Uterus (tissue), 4 donors: ENCODE measurements around the gene CES4A. TPM values are rescaled to one million over a fixed set of nuclear protein-coding genes. Genes with fewer than 3 reads are reported as not detected.

Experiments used
- DNase-seq, 2 donors: peaks; one replicate each; pipeline ENCODE4 v3.0.0-alpha.2; 2019 to 2020
- H3K27ac ChIP-seq, 2 donors: fragments of 200-600 bp; sonication (generic); 1 replicate in 1 of 2; 2 replicates in 1 of 2; pipeline ENCODE4 v1.5.1; 2016 to 2018
- H3K27me3 ChIP-seq, 2 donors: fragments of 200-600 bp; sonication (generic); one replicate each; pipeline ENCODE4 v1.5.1; 2018 to 2019; ENCODE audit warnings: control low read depth in 1 of 2
- H3K36me3 ChIP-seq, 2 donors: fragments of 200-600 bp; sonication (generic); one replicate each; pipeline ENCODE4 v1.5.1; 2019; ENCODE audit warnings: control low read depth in 1 of 2
- H3K4me1 ChIP-seq, 2 donors: fragments of 200-600 bp; sonication (generic); one replicate each; pipeline ENCODE4 v1.5.1; 2018 to 2019; ENCODE audit warnings: control low read depth in 1 of 2
- H3K4me3 ChIP-seq, 2 donors: fragments of 200-600 bp; sonication (generic); 1 replicate in 1 of 2; 2 replicates in 1 of 2; pipeline ENCODE4 v1.5.1; 2018 to 2019; ENCODE audit warnings: mild to moderate bottlenecking in 1 of 2
- H3K9me3 ChIP-seq, 2 donors: fragments of 200-600 bp; sonication (generic); one replicate each; pipeline ENCODE4 v1.5.1; 2019; ENCODE audit warnings: control low read depth in 1 of 2
- CTCF ChIP-seq, 4 experiments: fragments of 200-600 bp in 2 of 4; fragments of 450-650 bp in 2 of 4; sonication (generic) in 2 of 4; IDR thresholded peaks; one replicate each; pipeline ENCODE4 v1.5.1; 2016 to 2019; ENCODE audit warnings: antibody characterized with exemption in 4 of 4, mild to moderate bottlenecking in 2 of 4, moderate library complexity in 1 of 4
- POLR2A ChIP-seq, 2 donors: fragments of 450-650 bp; IDR thresholded peaks; one replicate each; pipeline ENCODE4 v1.6.1; 2016; ENCODE audit warnings: antibody characterized with exemption in 2 of 2, mild to moderate bottlenecking in 1 of 2, moderate library complexity in 1 of 2
- intact Hi-C: fragments of 100-400 bp; cut with DNase I; formaldehyde crosslinking; loops from one replicate; pipeline ENCODE4 v1.15.1; 2023; ENCODE audit warnings: low total_unique reads
- total RNA-seq, 4 donors: library from RNA; depleted of rRNA in 3 of 4; stranded (reverse); fragments of >200 nt in 3 of 4; gene quantifications; one replicate each; pipeline versions ENCODE4 v1.1.0 to v1.2.4, GENCODE V29; 2014 to 2023
- donor health status: DM: yes; HTN: yes; CAD: no.

CES4A gene
- total RNA-seq, 4 donors from 2014 or later = 0.29 to 9.6 (median 5.4) TPM

GRCh38 chr16:66975302-66975893 is 13.0 kb upstream of the CES4A start:
- Histone ChIP-seq H3K4me1 (no peaks in the 10 kb centered on the region), H3K27ac (no peak overlapping the region), H3K36me3 (no peaks in the 10 kb centered on the region), H3K4me3 (no peak overlapping the region), H3K9me3 (no peaks in the 10 kb centered on the region), H3K27me3 (no peaks in the 10 kb centered on the region)
- no peak for DNase-seq
- no peak for TF ChIP-seq CTCF (IDR thresholded peaks at IDR 0.05)
- no peak for TF ChIP-seq POLR2A (IDR thresholded peaks at IDR 0.05)
- intact Hi-C loops = loop anchor here (5.0 kb wide), 1 partner anchor 182 kb away; the partner anchor contains the start of genes FBXL8 and TRADD

DNA sequence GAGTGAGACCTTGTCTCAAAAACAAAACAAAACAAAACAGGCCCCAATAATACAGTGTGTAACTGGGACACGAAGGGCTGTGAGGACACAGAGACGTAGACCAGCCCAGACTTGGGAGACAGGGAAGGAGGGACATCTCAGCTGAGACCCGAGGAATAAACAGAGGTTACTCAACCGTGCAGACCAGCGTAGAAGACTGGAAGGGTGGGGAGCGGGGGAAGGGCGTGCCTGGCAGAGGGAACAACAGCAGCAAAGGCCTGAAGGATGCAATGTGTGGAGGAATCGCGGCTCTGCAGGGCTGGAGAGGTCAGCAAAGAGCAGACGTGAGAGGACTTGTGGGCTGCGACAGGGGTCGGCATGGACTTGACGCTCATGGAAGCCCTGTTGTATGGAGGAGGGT is 11.6 kb upstream of the CES4A start:
- no peaks in the 10 kb centered on the region for H3K9me3 ChIP-seq
- no peaks in the 10 kb centered on the region for H3K4me1 ChIP-seq
- H3K4me3 ChIP-seq = no peak overlapping the region
- TF ChIP-seq POLR2A (IDR thresholded peaks at IDR 0.05) = no peak
- no peak for TF ChIP-seq CTCF (IDR thresholded peaks at IDR 0.05)
- H3K36me3 ChIP-seq = no peaks in the 10 kb centered on the region
- DNase-seq = no peak
- no peaks in the 10 kb centered on the region for H3K27me3 ChIP-seq
- no peak overlapping the region for H3K27ac ChIP-seq
- intact Hi-C loops = loop anchor here (5.0 kb wide), 1 partner anchor 181 kb away; the partner anchor contains the start of genes FBXL8 and TRADD

GRCh38 chr16:66977341-66978113 is 10.9 kb upstream of the CES4A start:
- no peaks in the 10 kb centered on the region for H3K4me1 ChIP-seq
- intact Hi-C loops = loop anchor here (5.0 kb wide), 1 partner anchor 180 kb away; the partner anchor contains the start of genes FBXL8 and TRADD
- peak; percentile 87 to 89 for DNase-seq
- no peak overlapping the region for H3K4me3 ChIP-seq
- no peaks in the 10 kb centered on the region for H3K9me3 ChIP-seq
- TF ChIP-seq CTCF (IDR thresholded peaks at IDR 0.05) (peak; percentile 94 to 99 (median 96)), POLR2A (IDR thresholded peaks at IDR 0.05) (peak in 1 of 2 donors; percentile 23)
- no peak overlapping the region for H3K27ac ChIP-seq
- no peaks in the 10 kb centered on the region for H3K27me3 ChIP-seq
- H3K36me3 ChIP-seq = no peaks in the 10 kb centered on the region

DNA sequence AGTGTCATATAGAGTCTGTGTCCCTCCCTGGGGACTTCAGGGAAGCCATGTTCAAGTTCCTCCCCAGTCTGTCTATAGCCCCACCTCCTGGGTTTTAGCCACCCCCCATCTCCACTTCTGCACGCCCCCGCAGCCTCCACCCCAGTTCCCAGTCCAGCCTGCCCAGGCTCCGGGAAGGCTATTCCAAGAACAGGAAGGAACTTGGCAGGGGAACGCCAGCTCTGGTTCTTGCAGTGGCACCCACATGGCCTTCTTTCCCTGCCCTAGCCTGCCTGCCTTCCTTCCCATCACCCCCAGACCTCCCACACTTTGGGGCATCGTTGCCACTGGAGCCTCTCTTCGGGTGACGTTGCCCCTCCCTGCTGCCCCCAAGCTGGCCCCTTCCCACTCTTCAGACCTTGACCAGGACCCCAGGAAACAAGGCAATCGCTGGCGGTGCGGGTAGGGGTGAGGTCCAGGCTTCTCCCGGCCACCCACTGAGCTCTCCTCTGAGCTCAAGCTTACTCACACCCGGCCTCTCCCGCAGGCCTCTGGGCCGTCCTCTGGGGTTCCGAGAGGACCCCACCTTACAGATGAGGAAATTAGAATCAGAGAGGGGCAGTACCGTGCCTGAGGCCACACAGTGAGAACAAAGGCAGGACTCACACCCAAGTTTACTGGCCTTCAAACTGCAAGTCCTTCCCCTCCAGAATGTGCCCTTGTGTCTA is 9.2 kb upstream of the CES4A start:
- Histone ChIP-seq H3K27me3 (no peaks in the 10 kb centered on the region), H3K27ac (no peak overlapping the region), H3K4me3 (no peak overlapping the region), H3K9me3 (no peaks in the 10 kb centered on the region), H3K4me1 (no peaks in the 10 kb centered on the region), H3K36me3 (no peaks in the 10 kb centered on the region)
- no peak for TF ChIP-seq CTCF (IDR thresholded peaks at IDR 0.05)
- TF ChIP-seq POLR2A (IDR thresholded peaks at IDR 0.05) = no peak
- intact Hi-C loops = loop anchor here (5.0 kb wide), 1 partner anchor 178 kb away; the partner anchor contains the start of genes FBXL8 and TRADD
- peak; percentile 31 to 47 for DNase-seq
